HFFc6 (cell line): ENCODE results near the gene ACTG1. TPM values are rescaled to one million over a fixed set of nuclear protein-coding genes. Genes with fewer than 3 reads are reported as not detected.

Experiments used
- DNase-seq: peaks from one replicate; pipeline ENCODE4 v3.0.0-alpha.2; 2018
- H3K27ac Mint-ChIP-seq: 2 replicates; pipeline ENCODE4 v1.8.0; 2020; ENCODE audit warnings: mild to moderate bottlenecking, mixed read lengths
- H3K27me3 Mint-ChIP-seq: 2 replicates; pipeline ENCODE4 v1.8.0; 2021; ENCODE audit warnings: mild to moderate bottlenecking, moderate library complexity, mixed read lengths; ENCODE audit not compliant: insufficient read depth
- H3K36me3 Mint-ChIP-seq: 2 replicates; pipeline ENCODE4 v1.8.0; 2021; ENCODE audit warnings: low read depth, mixed read lengths
- H3K4me1 Mint-ChIP-seq: 2 replicates; pipeline ENCODE4 v1.8.0; 2020; ENCODE audit warnings: low read depth, mixed read lengths
- H3K4me3 Mint-ChIP-seq: 2 replicates; pipeline ENCODE4 v1.8.0; 2020; ENCODE audit warnings: mild to moderate bottlenecking, moderate library complexity, mixed read lengths
- H3K9me3 Mint-ChIP-seq: 2 replicates; pipeline ENCODE4 v1.8.0; 2020; ENCODE audit warnings: mild to moderate bottlenecking, mixed read lengths
- CTCF ChIP-seq: fragments of 200-600 bp; sonication (generic); IDR thresholded peaks from 2 replicates; pipeline ENCODE4 v1.5.0; 2021; ENCODE audit warnings: antibody characterized with exemption, mild to moderate bottlenecking
- total RNA-seq, 6 experiments: library from RNA; stranded (reverse); fragmentation: NEBNext Ultra II Directional; extraction: Animal tissue kit (Norgen Biotek cat#: 25700); gene quantifications; 2 replicates in 1 of 6; 3 replicates in 5 of 6; pipeline ENCODE4 v1.2.3, GENCODE V29; 2021

ACTG1 gene
- total RNA-seq, 6 experiments from 2014 or later: 7,891 to 11,135 (median 9,908) TPM

- H3K27me3 Mint-ChIP-seq: peaks cover 7% of the 10 kb centered on the region
These were observed 43.3 kb downstream of the ACTG1 start for GRCh38 chr17:81469266-81469665.

DNA sequence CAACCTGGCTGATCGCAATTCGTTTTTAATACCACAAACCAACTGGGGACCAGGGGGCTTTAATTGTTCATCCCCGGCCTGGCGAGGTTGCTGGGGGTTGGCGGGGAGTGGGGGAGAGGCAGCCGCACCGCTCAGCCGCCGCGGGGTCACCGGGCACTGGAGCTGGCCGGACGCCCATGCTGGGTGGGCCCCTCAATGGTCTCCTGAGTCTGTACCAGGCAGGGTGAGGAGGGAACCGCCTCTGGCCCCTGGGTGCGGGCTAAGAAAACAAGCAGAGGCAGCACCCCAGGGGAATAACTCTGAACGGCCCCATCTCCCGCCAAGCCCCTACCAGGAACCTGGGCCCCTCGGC lies 43.9 kb downstream of the ACTG1 start:
- H3K27ac Mint-ChIP-seq: no peak overlapping the region
- no peaks in the 10 kb centered on the region for H3K36me3 Mint-ChIP-seq
- H3K4me1 Mint-ChIP-seq: peaks cover 19% of the 10 kb centered on the region
- H3K9me3 Mint-ChIP-seq: no peaks in the 10 kb centered on the region
- DNase-seq: no peak
- no peak overlapping the region for H3K4me3 Mint-ChIP-seq
- no peak for TF ChIP-seq CTCF
- peaks cover 7% of the 10 kb centered on the region for H3K27me3 Mint-ChIP-seq

More at GRCh38 chr17:81469266-81469665, 43.3 kb downstream of the ACTG1 start:
- Mint-ChIP-seq H3K4me1 (peaks cover 19% of the 10 kb centered on the region), H3K27ac (no peak overlapping the region), H3K9me3 (no peaks in the 10 kb centered on the region), H3K4me3 (no peak overlapping the region), H3K36me3 (no peaks in the 10 kb centered on the region)
- TF ChIP-seq CTCF: no peak
- no peak for DNase-seq

DNA sequence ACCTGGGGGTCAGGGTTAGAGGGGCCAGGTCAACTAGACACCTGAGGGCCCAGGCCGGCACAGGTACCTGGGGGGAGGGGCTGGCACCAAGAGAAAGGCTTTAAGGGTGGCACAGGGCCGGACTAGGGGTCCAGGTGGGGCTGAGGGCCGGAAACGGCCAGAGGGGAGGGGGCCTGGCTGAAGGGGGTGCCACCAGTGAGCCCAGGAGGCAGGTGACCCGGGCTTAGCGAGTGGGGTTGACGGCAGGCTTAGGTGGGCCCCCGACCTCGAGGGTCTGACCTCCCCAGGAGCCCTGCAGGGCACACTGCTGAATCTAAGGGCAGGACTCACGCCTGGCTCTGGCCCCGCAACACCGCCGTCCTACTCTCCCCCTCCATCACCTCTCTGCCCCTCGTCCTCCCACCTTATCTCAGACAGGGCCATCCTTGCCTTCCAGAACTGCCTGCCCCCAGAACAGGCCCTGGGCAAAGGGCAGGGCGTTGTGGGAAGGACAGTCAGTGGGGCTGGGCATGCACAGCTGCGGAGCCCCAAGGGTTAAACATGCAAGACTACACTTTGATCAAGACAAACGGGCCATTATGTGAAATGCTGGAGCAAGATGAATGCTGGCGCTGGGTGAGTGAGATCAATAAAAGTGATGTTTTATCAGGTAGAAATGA lies 44.4 kb downstream of the ACTG1 start:
- Mint-ChIP-seq H3K36me3 (no peaks in the 10 kb centered on the region), H3K9me3 (no peaks in the 10 kb centered on the region), H3K27ac (no peak overlapping the region), H3K27me3 (peaks cover 7% of the 10 kb centered on the region), H3K4me3 (no peak overlapping the region), H3K4me1 (peaks cover 19% of the 10 kb centered on the region)
- no peak for DNase-seq
- no peak for TF ChIP-seq CTCF

- DNase-seq: no peak
- Mint-ChIP-seq H3K27ac (no peak overlapping the region), H3K4me3 (no peak overlapping the region), H3K36me3 (no peaks in the 10 kb centered on the region), H3K27me3 (peaks cover 5% of the 10 kb centered on the region), H3K4me1 (peaks cover 14% of the 10 kb centered on the region), H3K9me3 (no peaks in the 10 kb centered on the region)
- no peak for TF ChIP-seq CTCF
These were observed 45.8 kb downstream of the ACTG1 start for GRCh38 chr17:81466564-81467472.

GRCh38 chr17:81465910-81466309 lies 46.7 kb downstream of the ACTG1 start:
- Mint-ChIP-seq H3K4me1 (peaks cover 5% of the 10 kb centered on the region), H3K4me3 (no peak overlapping the region), H3K36me3 (no peaks in the 10 kb centered on the region), H3K9me3 (no peaks in the 10 kb centered on the region), H3K27me3 (peaks cover 5% of the 10 kb centered on the region), H3K27ac (no peak overlapping the region)
- DNase-seq: no peak
- no peak for TF ChIP-seq CTCF
